Astrocyte (in vitro differentiated cells and primary cell): Measurements from ENCODE around the gene FBXO4. TPM values are rescaled to one million over a fixed set of nuclear protein-coding genes. Genes with fewer than 3 reads are reported as not detected.

Experiments
- DNase-seq: peaks from one replicate; pipeline ENCODE4 v3.0.0-alpha.2; 2010; ENCODE audit warnings: low read depth
- FAIRE-seq: peaks from 2 replicates; lab custom pipeline; 2011; peaks lifted over from hg19 to GRCh38; lab: Jason Lieb, UNC
- H2AFZ ChIP-seq: 2 replicates; pipeline ENCODE4 v1.6.0; 2012; ENCODE audit warnings: low read depth, low read length, inconsistent platforms
- H3K27ac ChIP-seq: 2 replicates; pipeline ENCODE4 v1.5.1; 2011; ENCODE audit warnings: low read depth, low read length, inconsistent platforms
- H3K27me3 ChIP-seq: 2 replicates; pipeline ENCODE4 v1.6.0; 2011; ENCODE audit warnings: low read length, inconsistent platforms; ENCODE audit not compliant: insufficient read depth
- H3K36me3 ChIP-seq: 2 replicates; pipeline ENCODE4 v1.5.1; 2011; ENCODE audit warnings: low read length, inconsistent platforms; ENCODE audit not compliant: insufficient read depth
- H3K4me1 ChIP-seq: 2 replicates; pipeline ENCODE4 v1.5.1; 2011; ENCODE audit warnings: low read length, inconsistent platforms; ENCODE audit not compliant: insufficient read depth
- H3K4me2 ChIP-seq: 2 replicates; pipeline ENCODE4 v1.6.0; 2012; ENCODE audit warnings: low read length, inconsistent platforms
- H3K4me3 ChIP-seq: 2 replicates; pipeline ENCODE4 v1.5.1; 2011; ENCODE audit warnings: low read depth, mild to moderate bottlenecking, low read length, inconsistent platforms; ENCODE audit not compliant: insufficient read depth
- H3K79me2 ChIP-seq: 2 replicates; pipeline ENCODE4 v1.6.0; 2012; ENCODE audit warnings: mild to moderate bottlenecking, low read length, inconsistent platforms; ENCODE audit not compliant: insufficient read depth
- H3K9ac ChIP-seq: 2 replicates; pipeline ENCODE4 v1.6.0; 2012; ENCODE audit warnings: mild to moderate bottlenecking, low read length, inconsistent platforms
- H3K9me3 ChIP-seq: 2 replicates; pipeline ENCODE4 v1.5.1; 2012; ENCODE audit warnings: low read depth, mild to moderate bottlenecking, low read length, inconsistent platforms; ENCODE audit not compliant: insufficient read depth
- H4K20me1 ChIP-seq: 2 replicates; pipeline ENCODE4 v1.6.0; 2012; ENCODE audit warnings: low read length, inconsistent platforms; ENCODE audit not compliant: insufficient read depth
- H3K27ac Mint-ChIP-seq: one replicate; pipeline ENCODE4 v1.8.0; 2021; ENCODE audit warnings: mild to moderate bottlenecking, mixed read lengths; ENCODE audit not compliant: unreplicated experiment
- H3K27me3 Mint-ChIP-seq: one replicate; pipeline ENCODE4 v1.8.0; 2021; ENCODE audit warnings: low read depth, mixed read lengths; ENCODE audit not compliant: unreplicated experiment
- H3K36me3 Mint-ChIP-seq: one replicate; pipeline ENCODE4 v1.8.0; 2021; ENCODE audit warnings: low read depth, mixed read lengths; ENCODE audit not compliant: unreplicated experiment
- H3K4me1 Mint-ChIP-seq: one replicate; pipeline ENCODE4 v1.8.0; 2021; ENCODE audit warnings: low read depth, mixed read lengths; ENCODE audit not compliant: unreplicated experiment
- H3K4me3 Mint-ChIP-seq: one replicate; pipeline ENCODE4 v1.8.0; 2021; ENCODE audit warnings: mild to moderate bottlenecking, moderate library complexity, mixed read lengths; ENCODE audit not compliant: unreplicated experiment
- H3K9me3 Mint-ChIP-seq: one replicate; pipeline ENCODE4 v1.8.0; 2021; ENCODE audit warnings: mild to moderate bottlenecking, mixed read lengths; ENCODE audit not compliant: unreplicated experiment
- CTCF ChIP-seq: IDR thresholded peaks from 2 replicates; pipeline ENCODE4 v1.5.1; 2011; ENCODE audit warnings: low read depth, mild to moderate bottlenecking, inconsistent platforms, low read length, moderate library complexity; ENCODE audit not compliant: insufficient read depth
- EZH2 ChIP-seq: IDR thresholded peaks from 2 replicates; pipeline ENCODE4 v1.6.1; 2012; ENCODE audit warnings: mild to moderate bottlenecking, low read length, inconsistent platforms; ENCODE audit not compliant: insufficient read depth
- total RNA-seq: library from RNA; stranded (reverse); gene quantifications from 2 replicates; pipeline ENCODE4 v1.2.1, GENCODE V29; 2021

Gene FBXO4
- total RNA-seq, 1 donor from 2014 or later, result 2.0 TPM

GRCh38 chr5:41927604-41928003 lies 2.5 kb downstream of the FBXO4 start:
- Histone ChIP-seq H4K20me1 (no peaks in the 10 kb centered on the region), H3K27ac (no peak overlapping the region), H3K4me2 (no peak overlapping the region), H3K4me1 (peaks cover 9% of the 10 kb centered on the region), H3K27me3 (no peaks in the 10 kb centered on the region), H3K79me2 (no peaks in the 10 kb centered on the region), H2AFZ (no peak overlapping the region), H3K9me3 (no peaks in the 10 kb centered on the region), H3K36me3 (no peaks in the 10 kb centered on the region), H3K9ac (no peak overlapping the region), H3K4me3 (no peak overlapping the region)
- no peaks in the 10 kb centered on the region for H3K36me3 Mint-ChIP-seq
- TF ChIP-seq EZH2 (no peak), CTCF (no peak)
- H3K27me3 Mint-ChIP-seq, result no peaks in the 10 kb centered on the region
- H3K4me1 Mint-ChIP-seq, result no peaks in the 10 kb centered on the region
- H3K4me3 Mint-ChIP-seq, result no peak overlapping the region
- no peak overlapping the region for H3K27ac Mint-ChIP-seq
- H3K9me3 Mint-ChIP-seq, result peaks cover 3% of the 10 kb centered on the region
- FAIRE-seq (no peak), DNase-seq (no peak)

- Mint-ChIP-seq H3K27me3 (no peaks in the 10 kb centered on the region), H3K4me1 (no peaks in the 10 kb centered on the region), H3K27ac (no peak overlapping the region), H3K9me3 (peaks cover 3% of the 10 kb centered on the region), H3K4me3 (no peak overlapping the region), H3K36me3 (no peaks in the 10 kb centered on the region)
- no peaks in the 10 kb centered on the region for H3K27me3 ChIP-seq
- no peaks in the 10 kb centered on the region for H3K36me3 ChIP-seq
- H2AFZ ChIP-seq, result no peak overlapping the region
- H4K20me1 ChIP-seq, result no peaks in the 10 kb centered on the region
- H3K79me2 ChIP-seq, result no peaks in the 10 kb centered on the region
- H3K9me3 ChIP-seq, result no peaks in the 10 kb centered on the region
- peaks cover 9% of the 10 kb centered on the region for H3K4me1 ChIP-seq
- H3K4me2 ChIP-seq, result no peak overlapping the region
- DNase-seq (no peak), FAIRE-seq (no peak)
- no peak for TF ChIP-seq CTCF
- no peak for TF ChIP-seq EZH2
- H3K27ac ChIP-seq, result no peak overlapping the region
- H3K9ac ChIP-seq, result no peak overlapping the region
- no peak overlapping the region for H3K4me3 ChIP-seq
Measured at GRCh38 chr5:41929035-41929434, 4.0 kb downstream of the FBXO4 start.

- Histone ChIP-seq H3K4me3 (no peak overlapping the region), H3K9ac (no peak overlapping the region), H3K4me2 (no peak overlapping the region), H3K79me2 (no peaks in the 10 kb centered on the region), H3K4me1 (no peaks in the 10 kb centered on the region), H3K27ac (no peak overlapping the region), H3K36me3 (no peaks in the 10 kb centered on the region), H4K20me1 (no peaks in the 10 kb centered on the region), H3K27me3 (no peaks in the 10 kb centered on the region), H2AFZ (no peak overlapping the region), H3K9me3 (no peaks in the 10 kb centered on the region)
- peaks cover 3% of the 10 kb centered on the region for H3K9me3 Mint-ChIP-seq
- no peaks in the 10 kb centered on the region for H3K36me3 Mint-ChIP-seq
- TF ChIP-seq EZH2 (no peak), CTCF (no peak)
- FAIRE-seq, result no peak
- no peak overlapping the region for H3K4me3 Mint-ChIP-seq
- no peak overlapping the region for H3K27ac Mint-ChIP-seq
- H3K27me3 Mint-ChIP-seq, result no peaks in the 10 kb centered on the region
- H3K4me1 Mint-ChIP-seq, result peaks cover 2% of the 10 kb centered on the region
- no peak for DNase-seq
Measured at GRCh38 chr5:41932770-41933169, 7.7 kb downstream of the FBXO4 start.
